Neural progenitor cell (in vitro differentiated cells): ENCODE data around the gene SLC25A27. TPM values are rescaled to one million over a fixed set of nuclear protein-coding genes. Genes with fewer than 3 reads are reported as not detected.

Experiments
- DNase-seq: peaks from one replicate; pipeline ENCODE4 v3.0.0-alpha.2; 2016; ENCODE audit warnings: low spot score
- H2AFZ ChIP-seq: fragments of 200-600 bp; sonication (generic); replicated peaks from 2 replicates; pipeline ENCODE4 v1.6.1; 2016; ENCODE audit warnings: antibody characterized with exemption
- H3F3A ChIP-seq: fragments of 200-600 bp; sonication (generic); 2 replicates; pipeline ENCODE4 v1.6.1; 2016; ENCODE audit warnings: antibody characterized with exemption, low read depth
- H3K27ac ChIP-seq: fragments of 200-600 bp; sonication (generic); 2 replicates; pipeline ENCODE4 v1.5.1; 2016; ENCODE audit warnings: mild to moderate bottlenecking
- H3K27me3 ChIP-seq: fragments of 200-600 bp; sonication (generic); 2 replicates; pipeline ENCODE4 v1.6.1; 2016; ENCODE audit warnings: mild to moderate bottlenecking, moderate library complexity
- H3K36me3 ChIP-seq: fragments of 200-600 bp; sonication (generic); 2 replicates; pipeline ENCODE4 v1.5.1; 2016
- H3K4me1 ChIP-seq: fragments of 200-600 bp; sonication (generic); 2 replicates; pipeline ENCODE4 v1.6.1; 2016; ENCODE audit warnings: mixed run types
- H3K4me2 ChIP-seq: fragments of 200-600 bp; sonication (generic); 2 replicates; pipeline ENCODE4 v1.6.1; 2016
- H3K4me3 ChIP-seq: fragments of 200-600 bp; sonication (generic); 2 replicates; pipeline ENCODE4 v1.5.1; 2016
- H3K79me2 ChIP-seq: fragments of 200-600 bp; sonication (generic); 2 replicates; pipeline ENCODE4 v1.6.1; 2016; ENCODE audit warnings: low read depth
- H3K9ac ChIP-seq: fragments of 200-600 bp; sonication (generic); 2 replicates; pipeline ENCODE4 v1.6.1; 2016
- H3K9me3 ChIP-seq: fragments of 200-600 bp; sonication (generic); 2 replicates; pipeline ENCODE4 v1.5.1; 2016; ENCODE audit warnings: low read depth
- H4K20me1 ChIP-seq: fragments of 200-600 bp; sonication (generic); 2 replicates; pipeline ENCODE4 v1.6.1; 2016; ENCODE audit warnings: low read depth
- H3K27ac Mint-ChIP-seq: 3 replicates; pipeline ENCODE4 v1.8.0; 2021; ENCODE audit warnings: mixed read lengths
- H3K27me3 Mint-ChIP-seq: 2 replicates; pipeline ENCODE4 v1.8.0; 2022; ENCODE audit warnings: low read depth, mild to moderate bottlenecking, inconsistent platforms, moderate library complexity, mixed read lengths; ENCODE audit not compliant: insufficient read depth
- H3K36me3 Mint-ChIP-seq: 3 replicates; pipeline ENCODE4 v1.8.0; 2021; ENCODE audit warnings: mixed read lengths
- H3K4me1 Mint-ChIP-seq: 3 replicates; pipeline ENCODE4 v1.8.0; 2021; ENCODE audit warnings: mixed read lengths
- H3K4me3 Mint-ChIP-seq: 3 replicates; pipeline ENCODE4 v1.8.0; 2021; ENCODE audit warnings: mild to moderate bottlenecking, moderate library complexity, mixed read lengths
- H3K9me3 Mint-ChIP-seq: 3 replicates; pipeline ENCODE4 v1.8.0; 2020; ENCODE audit warnings: mixed read lengths
- EZH2 ChIP-seq: fragments of 200-600 bp; sonication (generic); IDR thresholded peaks from 2 replicates; pipeline ENCODE4 v1.6.1; 2017; ENCODE audit warnings: antibody characterized with exemption, mild to moderate bottlenecking, moderate library complexity
- EZH2phosphoT487 ChIP-seq: fragments of 200-600 bp; sonication (generic); IDR thresholded peaks from 2 replicates; pipeline ENCODE4 v1.6.1; 2017; ENCODE audit warnings: antibody characterized with exemption
- total RNA-seq: library from RNA; depleted of rRNA; stranded (reverse); fragments of >200 nt; gene quantifications from 2 replicates; pipeline ENCODE4 v1.2.3, GENCODE V29; 2015; ENCODE audit warnings: low replicate concordance
- TF ChIP-seq, protein P1 (sequence below): fragments of 200-600 bp; sonication (generic); IDR thresholded peaks from 2 replicates; pipeline ENCODE4 v1.5.1; 2017; ENCODE audit warnings: antibody characterized with exemption, mild to moderate bottlenecking

The SLC25A27 gene
- total RNA-seq, 1 donor from 2014 or later, result 47.7 TPM

GRCh38 chr6:46719099-46719498, 66.3 kb downstream of the SLC25A27 start:
- H3K79me2 ChIP-seq, result no peaks in the 10 kb centered on the region
- H4K20me1 ChIP-seq, result no peaks in the 10 kb centered on the region
- H3K9me3 ChIP-seq, result no peaks in the 10 kb centered on the region
- TF ChIP-seq, protein P1, sequence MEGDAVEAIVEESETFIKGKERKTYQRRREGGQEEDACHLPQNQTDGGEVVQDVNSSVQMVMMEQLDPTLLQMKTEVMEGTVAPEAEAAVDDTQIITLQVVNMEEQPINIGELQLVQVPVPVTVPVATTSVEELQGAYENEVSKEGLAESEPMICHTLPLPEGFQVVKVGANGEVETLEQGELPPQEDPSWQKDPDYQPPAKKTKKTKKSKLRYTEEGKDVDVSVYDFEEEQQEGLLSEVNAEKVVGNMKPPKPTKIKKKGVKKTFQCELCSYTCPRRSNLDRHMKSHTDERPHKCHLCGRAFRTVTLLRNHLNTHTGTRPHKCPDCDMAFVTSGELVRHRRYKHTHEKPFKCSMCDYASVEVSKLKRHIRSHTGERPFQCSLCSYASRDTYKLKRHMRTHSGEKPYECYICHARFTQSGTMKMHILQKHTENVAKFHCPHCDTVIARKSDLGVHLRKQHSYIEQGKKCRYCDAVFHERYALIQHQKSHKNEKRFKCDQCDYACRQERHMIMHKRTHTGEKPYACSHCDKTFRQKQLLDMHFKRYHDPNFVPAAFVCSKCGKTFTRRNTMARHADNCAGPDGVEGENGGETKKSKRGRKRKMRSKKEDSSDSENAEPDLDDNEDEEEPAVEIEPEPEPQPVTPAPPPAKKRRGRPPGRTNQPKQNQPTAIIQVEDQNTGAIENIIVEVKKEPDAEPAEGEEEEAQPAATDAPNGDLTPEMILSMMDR, result no peak
- TF ChIP-seq EZH2phosphoT487 (no peak), EZH2 (no peak)
- H3K27me3 ChIP-seq, result no peaks in the 10 kb centered on the region
- H3K4me1 ChIP-seq, result no peaks in the 10 kb centered on the region
- H3K4me1 Mint-ChIP-seq, result no peaks in the 10 kb centered on the region
- no peaks in the 10 kb centered on the region for H3K36me3 Mint-ChIP-seq
- H3K36me3 ChIP-seq, result no peaks in the 10 kb centered on the region
- H3F3A ChIP-seq, result no peaks in the 10 kb centered on the region
- H3K9me3 Mint-ChIP-seq, result no peaks in the 10 kb centered on the region
- H3K4me2 ChIP-seq, result no peak overlapping the region
- H3K4me3 Mint-ChIP-seq, result no peak overlapping the region
- no peak overlapping the region for H3K27ac ChIP-seq
- H2AFZ ChIP-seq, result no peak overlapping the region
- H3K4me3 ChIP-seq, result no peak overlapping the region
- H3K27ac Mint-ChIP-seq, result no peak overlapping the region
- DNase-seq, result no peak
- H3K27me3 Mint-ChIP-seq, result peaks cover 2% of the 10 kb centered on the region
- H3K9ac ChIP-seq, result no peak overlapping the region

- H3K4me1 Mint-ChIP-seq, result no peaks in the 10 kb centered on the region
Observed at GRCh38 chr6:46720401-46720800, 67.6 kb downstream of the SLC25A27 start.

More at GRCh38 chr6:46720401-46720800, 67.6 kb downstream of the SLC25A27 start:
- H3K9me3 Mint-ChIP-seq, result no peaks in the 10 kb centered on the region
- H2AFZ ChIP-seq, result no peak overlapping the region
- no peak overlapping the region for H3K27ac ChIP-seq
- H3F3A ChIP-seq, result no peaks in the 10 kb centered on the region
- H3K79me2 ChIP-seq, result no peaks in the 10 kb centered on the region
- no peak overlapping the region for H3K9ac ChIP-seq
- H3K4me3 Mint-ChIP-seq, result no peak overlapping the region
- H3K4me2 ChIP-seq, result no peak overlapping the region
- H4K20me1 ChIP-seq, result no peaks in the 10 kb centered on the region
- H3K36me3 ChIP-seq, result no peaks in the 10 kb centered on the region
- H3K27ac Mint-ChIP-seq, result no peak overlapping the region
- H3K27me3 Mint-ChIP-seq, result peaks cover 2% of the 10 kb centered on the region
- H3K4me3 ChIP-seq, result no peak overlapping the region
- TF ChIP-seq EZH2phosphoT487 (no peak), EZH2 (no peak)
- TF ChIP-seq, protein P1, result no peak
- H3K36me3 Mint-ChIP-seq, result no peaks in the 10 kb centered on the region
- H3K9me3 ChIP-seq, result no peaks in the 10 kb centered on the region
- no peaks in the 10 kb centered on the region for H3K27me3 ChIP-seq
- H3K4me1 ChIP-seq, result no peaks in the 10 kb centered on the region
- DNase-seq, result no peak

Other genes with a start within 250 kb of the SLC25A27 start
- gene RCAN2, start 161.5 kb upstream of the SLC25A27 start, total RNA-seq, result 5.8 and 6.7 TPM in 2 replicates
- 4.5 and 7.1 TPM in 2 replicates for gene CYP39A1, start 157 bp upstream of the SLC25A27 start, total RNA-seq
- gene TDRD6, start 34.9 kb downstream of the SLC25A27 start, total RNA-seq, result 0.09 and 0.15 TPM in 2 replicates
- gene PLA2G7, start 82.4 kb downstream of the SLC25A27 start, total RNA-seq, result 1.1 and 1.8 TPM in 2 replicates
- gene ANKRD66, start 94.0 kb downstream of the SLC25A27 start, total RNA-seq, result not detected in 2 replicates
- not detected in 2 replicates for gene MEP1A, start 140.4 kb downstream of the SLC25A27 start, total RNA-seq